Measurements from ENCODE around the gene ALDH3B2.

DNA sequence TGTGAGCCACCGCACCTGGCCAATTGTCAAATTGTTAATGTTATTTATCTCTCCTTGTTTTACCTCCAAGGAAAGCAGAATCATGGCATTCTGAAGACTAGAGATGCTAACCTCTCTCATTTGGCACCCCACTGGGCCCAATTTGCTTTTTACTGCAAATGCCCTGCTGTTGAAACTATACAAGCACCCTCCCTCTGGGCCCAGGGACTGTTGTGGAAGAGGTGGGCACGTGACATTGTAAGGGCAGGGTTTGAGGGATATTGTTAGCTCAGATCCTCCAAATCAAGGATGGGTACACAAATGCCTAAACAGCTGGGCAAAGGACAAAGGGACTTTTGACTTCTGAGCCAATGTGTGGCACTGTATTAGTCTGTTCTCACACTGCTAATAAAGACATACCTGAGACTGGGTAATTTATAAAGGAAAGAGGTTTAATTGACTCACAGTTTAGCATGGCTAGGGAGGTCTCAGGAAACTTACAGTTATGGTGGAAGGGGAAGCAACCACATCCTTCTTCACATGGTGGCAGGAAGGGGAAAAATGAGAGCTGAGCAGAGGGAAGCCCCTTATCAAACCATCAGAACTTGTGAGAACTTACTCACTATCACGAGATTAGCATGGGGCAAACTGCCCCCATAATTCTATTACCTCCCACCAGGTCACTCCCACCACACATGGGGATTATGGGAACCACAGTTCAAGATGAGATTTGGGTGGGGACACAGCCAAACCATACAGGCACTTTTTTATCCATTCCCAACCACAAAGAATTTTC lies 6.5 kb upstream of the ALDH3B2 start:
- TF ChIP-seq, protein P1, sequence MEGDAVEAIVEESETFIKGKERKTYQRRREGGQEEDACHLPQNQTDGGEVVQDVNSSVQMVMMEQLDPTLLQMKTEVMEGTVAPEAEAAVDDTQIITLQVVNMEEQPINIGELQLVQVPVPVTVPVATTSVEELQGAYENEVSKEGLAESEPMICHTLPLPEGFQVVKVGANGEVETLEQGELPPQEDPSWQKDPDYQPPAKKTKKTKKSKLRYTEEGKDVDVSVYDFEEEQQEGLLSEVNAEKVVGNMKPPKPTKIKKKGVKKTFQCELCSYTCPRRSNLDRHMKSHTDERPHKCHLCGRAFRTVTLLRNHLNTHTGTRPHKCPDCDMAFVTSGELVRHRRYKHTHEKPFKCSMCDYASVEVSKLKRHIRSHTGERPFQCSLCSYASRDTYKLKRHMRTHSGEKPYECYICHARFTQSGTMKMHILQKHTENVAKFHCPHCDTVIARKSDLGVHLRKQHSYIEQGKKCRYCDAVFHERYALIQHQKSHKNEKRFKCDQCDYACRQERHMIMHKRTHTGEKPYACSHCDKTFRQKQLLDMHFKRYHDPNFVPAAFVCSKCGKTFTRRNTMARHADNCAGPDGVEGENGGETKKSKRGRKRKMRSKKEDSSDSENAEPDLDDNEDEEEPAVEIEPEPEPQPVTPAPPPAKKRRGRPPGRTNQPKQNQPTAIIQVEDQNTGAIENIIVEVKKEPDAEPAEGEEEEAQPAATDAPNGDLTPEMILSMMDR (IDR thresholded peaks at IDR 0.05 in 4 of 5, conservative IDR thresholded peaks at IDR 0.05 in 1 of 5), result no peak
- TF ChIP-seq POLR2A (IDR thresholded peaks at IDR 0.05), result no peak

All from gastrocnemius medialis (tissue), 4 donors.